Astrocyte (in vitro differentiated cells and primary cell): Measurements from ENCODE around the gene LRRC8A.

Experiments
- CTCF ChIP-seq: IDR thresholded peaks from 2 replicates; pipeline ENCODE4 v1.5.1; 2011; ENCODE audit warnings: low read depth, mild to moderate bottlenecking, inconsistent platforms, low read length, moderate library complexity; ENCODE audit not compliant: insufficient read depth
- EZH2 ChIP-seq: IDR thresholded peaks from 2 replicates; pipeline ENCODE4 v1.6.1; 2012; ENCODE audit warnings: mild to moderate bottlenecking, low read length, inconsistent platforms; ENCODE audit not compliant: insufficient read depth

GRCh38 chr9:128898845-128899565 lies 17.1 kb downstream of the LRRC8A start:
- TF ChIP-seq CTCF (no peak), EZH2 (no peak)
